Measurements from ENCODE around the gene ZNF880. TPM values are rescaled to one million over a fixed set of nuclear protein-coding genes. Genes with fewer than 3 reads are reported as not detected.

ZNF880 gene
- total RNA-seq, 6 experiments from 2014 or later: 7.5 to 21.7 (median 19.5) TPM

DNA sequence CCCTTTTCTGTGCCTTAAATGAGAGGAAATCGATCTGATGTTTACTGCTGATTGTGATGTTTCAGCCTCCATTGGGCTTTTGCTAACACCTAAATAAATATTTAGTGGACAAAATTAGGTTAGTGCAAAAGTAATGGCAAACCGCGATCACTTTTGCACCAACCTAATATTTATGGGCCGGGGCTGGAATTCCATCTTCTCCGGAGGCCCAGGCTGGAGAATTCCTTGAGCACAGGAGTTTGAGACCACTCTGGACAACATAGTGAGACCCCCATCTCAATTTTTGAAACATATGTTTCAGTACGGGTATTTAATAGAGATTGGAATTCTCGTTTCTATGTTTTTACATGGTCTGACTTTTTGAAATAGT, 603 bp downstream of the ZNF880 start:
- no peak for DNase-seq
- Mint-ChIP-seq H3K9me3 (peaks cover 79% of the 10 kb centered on the region), H3K27me3 (ENCODE audit: insufficient read depth) (no peaks in the 10 kb centered on the region; the same call in 1 of the 2 replicates), H3K27ac (peak overlapping the region; percentile 96), H3K4me3 (peak overlapping the region; percentile 92), H3K36me3 (ENCODE audit: low read depth) (peaks cover 59% of the 10 kb centered on the region), H3K4me1 (ENCODE audit: low read depth) (no peaks in the 10 kb centered on the region; the same call in 1 of the 2 replicates)
- no peak for TF ChIP-seq CTCF (IDR thresholded peaks at IDR 0.05)

GRCh38 chr19:52391135-52391534, 21.4 kb downstream of the ZNF880 start:
- Mint-ChIP-seq H3K27ac (no peak overlapping the region), H3K27me3 (ENCODE audit: insufficient read depth) (peaks cover 2% of the 10 kb centered on the region), H3K36me3 (ENCODE audit: low read depth) (peaks cover 68% of the 10 kb centered on the region), H3K4me3 (no peak overlapping the region), H3K9me3 (peaks cover 73% of the 10 kb centered on the region), H3K4me1 (ENCODE audit: low read depth) (no peaks in the 10 kb centered on the region)
- TF ChIP-seq CTCF (IDR thresholded peaks at IDR 0.05): no peak
- no peak for DNase-seq

DNA sequence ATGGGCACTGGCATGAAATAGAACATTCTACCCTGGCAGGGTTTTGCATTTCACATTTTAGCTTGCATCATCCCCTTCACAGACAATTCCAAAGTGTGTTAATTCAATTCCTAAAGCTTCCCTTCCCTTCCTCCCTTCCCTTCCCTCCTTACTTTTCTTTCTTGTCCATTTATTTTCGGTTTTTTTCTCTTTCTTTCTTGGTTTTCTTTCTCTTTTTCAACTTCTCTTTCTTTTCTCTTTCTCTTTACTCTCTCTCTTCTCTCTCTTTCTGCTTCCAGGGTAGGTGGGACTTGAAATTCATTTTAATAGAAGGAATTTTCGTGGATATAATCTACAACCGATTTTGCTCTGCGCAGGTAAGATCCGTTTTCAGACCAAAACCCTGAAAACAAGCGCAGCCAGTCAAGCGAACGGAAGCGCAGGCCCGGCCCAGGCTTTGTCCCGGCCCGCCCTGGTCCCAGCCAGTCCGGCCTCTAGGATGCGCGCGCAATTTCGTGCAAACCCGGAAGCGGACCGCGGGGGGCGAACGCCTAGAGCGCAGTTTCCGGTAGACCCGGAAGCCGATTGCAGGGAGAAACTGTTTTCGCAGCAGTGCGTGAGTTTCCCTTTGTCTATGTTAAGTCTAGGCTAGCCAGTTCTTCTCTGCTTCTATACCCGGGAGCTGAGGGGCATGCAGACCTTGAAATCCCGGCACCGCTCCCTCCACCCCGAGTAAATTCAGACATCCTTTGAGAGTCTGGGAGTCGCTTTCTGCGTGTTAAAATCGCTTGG, 27.8 kb downstream of the ZNF880 start, which contains the start of gene ZNF528:
Gene ZNF528 (plus strand): TSS at position 540 of the 771 bp plus-strand sequence. CDS start 4,165 bp downstream, outside the sequence.
- Mint-ChIP-seq H3K27ac (peak within 1 kb of the TSS; percentile 94), H3K4me3 (peak within 1 kb of the TSS; percentile 94), H3K27me3 (ENCODE audit: insufficient read depth) (no peaks in the 10 kb centered on the region; the same call in 1 of the 2 replicates), H3K9me3 (peaks cover 66% of the 10 kb centered on the region), H3K4me1 (ENCODE audit: low read depth) (peaks cover 20% of the 10 kb centered on the region), H3K36me3 (ENCODE audit: low read depth) (peaks cover 85% of the 10 kb centered on the region)
- DNase-seq: peak; percentile 86
- TF ChIP-seq CTCF (IDR thresholded peaks at IDR 0.05): no peak

DNA sequence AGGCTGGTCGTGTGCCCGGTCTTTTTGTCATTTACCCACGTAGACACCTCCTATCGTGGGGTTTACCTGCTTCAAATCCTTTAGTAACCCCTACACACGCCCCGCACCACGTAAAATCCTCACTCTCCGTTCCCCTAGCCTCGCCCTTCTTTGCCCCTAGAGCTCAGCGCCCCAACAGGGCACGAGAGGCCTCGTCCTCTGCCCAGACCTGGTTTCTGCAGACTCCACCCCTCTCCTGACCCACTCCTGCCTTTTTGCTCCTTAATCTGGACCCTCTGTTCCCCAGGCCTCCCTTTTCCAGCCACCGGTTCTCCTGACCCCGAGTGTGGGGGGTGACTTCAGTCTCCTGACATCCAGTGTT, 28.3 kb downstream of the ZNF880 start:
- TF ChIP-seq CTCF (IDR thresholded peaks at IDR 0.05): no peak

DNA sequence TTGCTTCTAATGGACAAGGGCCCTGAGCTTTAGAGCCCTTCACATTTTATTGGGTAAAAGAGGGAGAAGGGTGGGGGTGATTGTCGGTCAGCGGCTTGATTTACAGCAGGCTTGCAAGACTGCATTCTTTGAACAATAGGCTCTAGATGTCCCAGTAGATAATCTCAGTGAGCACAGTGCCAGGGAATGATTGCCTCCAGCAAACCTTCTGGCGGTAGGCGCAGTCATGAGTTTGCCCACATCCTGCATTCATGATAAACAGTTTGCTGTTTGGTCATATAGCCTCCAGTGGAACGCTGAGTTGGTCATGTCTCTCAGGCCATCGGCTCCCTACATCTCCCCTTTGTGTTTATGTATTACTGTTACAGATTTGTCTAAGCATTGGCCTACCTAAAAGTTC, 40.6 kb downstream of the ZNF880 start:
- H3K9me3 Mint-ChIP-seq: peaks cover 59% of the 10 kb centered on the region
- TF ChIP-seq CTCF (IDR thresholded peaks at IDR 0.05): no peak
- no peak for DNase-seq
- H3K4me3 Mint-ChIP-seq: no peak overlapping the region
- H3K27me3 Mint-ChIP-seq (ENCODE audit: insufficient read depth): no peaks in the 10 kb centered on the region
- H3K27ac Mint-ChIP-seq: no peak overlapping the region
- no peaks in the 10 kb centered on the region for H3K4me1 Mint-ChIP-seq (ENCODE audit: low read depth)
- H3K36me3 Mint-ChIP-seq (ENCODE audit: low read depth): peaks cover 92% of the 10 kb centered on the region

More for the DNA sequence above, 28.3 kb downstream of the ZNF880 start:
- DNase-seq: no peak
- Mint-ChIP-seq H3K27me3 (ENCODE audit: insufficient read depth) (no peaks in the 10 kb centered on the region; the same call in 1 of the 2 replicates), H3K27ac (peak overlapping the region; percentile 94), H3K36me3 (ENCODE audit: low read depth) (peaks cover 82% of the 10 kb centered on the region), H3K4me3 (peak overlapping the region; percentile 94), H3K9me3 (peaks cover 64% of the 10 kb centered on the region), H3K4me1 (ENCODE audit: low read depth) (peaks cover 20% of the 10 kb centered on the region)
